H1 (cell line): Measurements from ENCODE around the gene HMG20A. TPM values are rescaled to one million over a fixed set of nuclear protein-coding genes. Genes with fewer than 3 reads are reported as not detected.

ENCODE experiments used
- ASH2L ChIP-seq: fragments of 200-600, 300-600 bp; sonication (generic); IDR thresholded peaks from one replicate; pipeline ENCODE4 v1.7.1; 2017; ENCODE audit warnings: low read length
- ATF3 ChIP-seq: IDR thresholded peaks from 2 replicates; pipeline ENCODE4 v1.6.1; 2011; ENCODE audit warnings: low read depth, mild to moderate bottlenecking, low read length; ENCODE audit not compliant: insufficient read depth
- BACH1 ChIP-seq: IDR thresholded peaks from 2 replicates; pipeline ENCODE4 v1.6.1; 2012; ENCODE audit warnings: low read length, improper control_type of control experiment
- BCL11A ChIP-seq, 2 experiments: IDR thresholded peaks; one replicate each; pipeline ENCODE4 v1.6.1; 2011; ENCODE audit warnings: low read depth in 2 of 2, low read length in 2 of 2, mild to moderate bottlenecking in 2 of 2
- CEBPB ChIP-seq: IDR thresholded peaks from 2 replicates; pipeline ENCODE4 v1.6.1; 2012; ENCODE audit warnings: low read depth, low read length
- CTBP2 ChIP-seq: IDR thresholded peaks from 2 replicates; pipeline ENCODE4 v1.7.0; 2011; ENCODE audit warnings: borderline replicate concordance, mild to moderate bottlenecking, moderate library complexity, mixed read lengths, low read length; ENCODE audit not compliant: insufficient read depth, insufficient read length
- FOSL1 ChIP-seq: IDR thresholded peaks from 2 replicates; pipeline ENCODE4 v1.6.1; 2011; ENCODE audit warnings: mild to moderate bottlenecking, low read depth, low read length, moderate library complexity; ENCODE audit not compliant: insufficient read depth
- JUN ChIP-seq: IDR thresholded peaks from 2 replicates; pipeline ENCODE4 v1.6.1; 2011; ENCODE audit warnings: low read depth, mild to moderate bottlenecking, improper control_type of control experiment, low read length
- KDM1A ChIP-seq: fragments of 200-600, 300-600 bp; sonication (generic); IDR thresholded peaks from 2 replicates; pipeline ENCODE4 v1.7.1; 2016; ENCODE audit warnings: mild to moderate bottlenecking, low read length, borderline replicate concordance
- KDM5A ChIP-seq: fragments of 200-600 bp; IDR thresholded peaks from 2 replicates; pipeline ENCODE4 v1.7.1; 2012; ENCODE audit warnings: mild to moderate bottlenecking, low read length, inconsistent platforms, mixed read lengths
- NANOG ChIP-seq: IDR thresholded peaks from 2 replicates; pipeline ENCODE4 v1.6.1; 2011; ENCODE audit warnings: low read length, low read depth, mild to moderate bottlenecking, inconsistent platforms; ENCODE audit not compliant: insufficient read depth, poor library complexity, severe bottlenecking
- RBBP5 ChIP-seq: IDR thresholded peaks from 2 replicates; pipeline ENCODE4 v1.7.1; 2012; ENCODE audit warnings: low read depth, mild to moderate bottlenecking, inconsistent platforms, low read length, moderate library complexity, borderline replicate concordance
- SIX5 ChIP-seq: IDR thresholded peaks from 2 replicates; pipeline ENCODE4 v1.6.1; 2011; ENCODE audit warnings: mild to moderate bottlenecking, low read depth, low read length
- SP2 ChIP-seq: IDR thresholded peaks from 2 replicates; pipeline ENCODE4 v1.6.1; 2012; ENCODE audit warnings: mild to moderate bottlenecking, low read length, inconsistent platforms
- SRF ChIP-seq: IDR thresholded peaks from 2 replicates; pipeline ENCODE4 v1.6.1; 2011; ENCODE audit warnings: mild to moderate bottlenecking, low read depth, low read length, moderate library complexity
- TAF7 ChIP-seq: optimal IDR thresholded peaks from 2 replicates; pipeline ENCODE3; 2011; ENCODE audit warnings: low read depth, mild to moderate bottlenecking, inconsistent platforms, low read length, moderate library complexity, borderline replicate concordance
- polyA plus RNA-seq, 7 experiments: library from polyadenylated mRNA; depleted of rRNA in 3 of 7; stranded (reverse) in 5 of 7; unstranded in 2 of 7; fragments of >200 nt in 5 of 7; fragments of 200-250 nt in 2 of 7; gene quantifications; 1 replicate in 5 of 7; 2 replicates in 1 of 7; 4 replicates in 1 of 7; pipeline versions ENCODE4 v1.2.1 to v1.2.3, GENCODE V29; 2011 to 2013; ENCODE audit warnings: missing spikeins in 2 of 7, mixed read lengths in 2 of 7
- total RNA-seq: library from RNA; stranded (reverse); fragmentation: NEBNext Ultra II Directional; extraction: Animal tissue kit (Norgen Biotek cat#: 25700); gene quantifications from 2 replicates; pipeline ENCODE4 v1.2.1, GENCODE V29; 2021
- TF ChIP-seq, protein P1 (sequence below): IDR thresholded peaks from 2 replicates; pipeline ENCODE4 v1.6.1; 2012; ENCODE audit warnings: low read length, inconsistent platforms

Gene HMG20A
- total and polyA plus RNA-seq, 2 of the 8 experiments (the other 6 are each of a cell fraction or from before 2014, with no cell fraction given), result 52.1 to 59.7 TPM

DNA sequence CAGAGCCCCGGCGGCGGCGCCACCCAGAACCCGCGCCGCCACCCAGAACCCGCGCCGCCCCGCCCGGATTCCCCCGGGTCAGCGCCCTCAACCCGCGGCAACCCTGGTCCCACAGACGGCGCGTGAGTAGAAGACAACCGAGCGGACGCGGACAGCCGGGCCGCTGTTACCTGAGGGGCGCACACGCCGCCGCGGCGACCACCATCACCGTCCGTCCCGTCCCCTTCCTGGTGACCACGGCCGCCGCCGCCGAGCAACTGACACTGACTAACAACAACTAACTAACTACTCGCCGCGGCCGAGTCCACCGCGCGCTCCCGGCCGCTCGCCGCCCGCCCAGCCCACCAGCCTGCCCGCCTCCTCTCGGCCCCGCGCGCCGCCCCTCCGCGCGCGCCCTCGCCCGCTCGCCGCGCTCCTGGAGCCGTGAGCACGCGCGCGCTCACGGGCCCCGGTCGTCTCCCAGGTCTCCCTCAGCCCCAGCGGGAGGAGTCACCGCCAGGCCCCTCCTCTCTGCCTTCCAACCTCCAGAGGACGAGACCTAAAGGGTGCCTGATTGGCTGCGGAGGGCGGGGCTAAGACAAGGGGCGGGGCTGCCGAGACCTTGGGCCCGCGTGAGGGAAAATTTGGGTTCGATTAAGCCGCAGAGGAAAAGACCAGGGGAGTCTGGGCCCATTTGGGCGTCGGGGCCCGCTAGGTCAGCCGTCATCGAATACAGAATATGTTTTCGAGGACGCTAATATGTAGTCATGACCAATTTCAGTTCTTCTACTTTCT, 665 bp upstream of the HMG20A start, which contains the start of gene PEAK1 (continued):
- no peak for TF ChIP-seq ATF3
- no peak for TF ChIP-seq FOSL1
- TF ChIP-seq KDM1A, result no peak
- no peak for TF ChIP-seq CEBPB
- peak; percentile 80; the same call in 1 of the 2 replicates for TF ChIP-seq BACH1
- TF ChIP-seq RBBP5, result 0 out of 2 replicates have a peak, but pooled peaks have one; percentile 50
- TF ChIP-seq ASH2L, result no peak
- TF ChIP-seq TAF7, result peak; percentile 66
- no peak for TF ChIP-seq BCL11A (IDR thresholded peaks at IDR 0.05; ENCODE audit: low read depth in 2 of 2, low read length in 2 of 2)
- no peak for TF ChIP-seq SP2
- TF ChIP-seq JUN, result no peak
- TF ChIP-seq SRF, result no peak
- no peak for TF ChIP-seq KDM5A
- no peak for TF ChIP-seq SIX5
- TF ChIP-seq CTBP2, result no peak
- no peak for TF ChIP-seq NANOG
- TF ChIP-seq, protein P1, sequence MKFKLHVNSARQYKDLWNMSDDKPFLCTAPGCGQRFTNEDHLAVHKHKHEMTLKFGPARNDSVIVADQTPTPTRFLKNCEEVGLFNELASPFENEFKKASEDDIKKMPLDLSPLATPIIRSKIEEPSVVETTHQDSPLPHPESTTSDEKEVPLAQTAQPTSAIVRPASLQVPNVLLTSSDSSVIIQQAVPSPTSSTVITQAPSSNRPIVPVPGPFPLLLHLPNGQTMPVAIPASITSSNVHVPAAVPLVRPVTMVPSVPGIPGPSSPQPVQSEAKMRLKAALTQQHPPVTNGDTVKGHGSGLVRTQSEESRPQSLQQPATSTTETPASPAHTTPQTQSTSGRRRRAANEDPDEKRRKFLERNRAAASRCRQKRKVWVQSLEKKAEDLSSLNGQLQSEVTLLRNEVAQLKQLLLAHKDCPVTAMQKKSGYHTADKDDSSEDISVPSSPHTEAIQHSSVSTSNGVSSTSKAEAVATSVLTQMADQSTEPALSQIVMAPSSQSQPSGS, result no peak
